ENCODE data around the gene EXOC6.

DNA sequence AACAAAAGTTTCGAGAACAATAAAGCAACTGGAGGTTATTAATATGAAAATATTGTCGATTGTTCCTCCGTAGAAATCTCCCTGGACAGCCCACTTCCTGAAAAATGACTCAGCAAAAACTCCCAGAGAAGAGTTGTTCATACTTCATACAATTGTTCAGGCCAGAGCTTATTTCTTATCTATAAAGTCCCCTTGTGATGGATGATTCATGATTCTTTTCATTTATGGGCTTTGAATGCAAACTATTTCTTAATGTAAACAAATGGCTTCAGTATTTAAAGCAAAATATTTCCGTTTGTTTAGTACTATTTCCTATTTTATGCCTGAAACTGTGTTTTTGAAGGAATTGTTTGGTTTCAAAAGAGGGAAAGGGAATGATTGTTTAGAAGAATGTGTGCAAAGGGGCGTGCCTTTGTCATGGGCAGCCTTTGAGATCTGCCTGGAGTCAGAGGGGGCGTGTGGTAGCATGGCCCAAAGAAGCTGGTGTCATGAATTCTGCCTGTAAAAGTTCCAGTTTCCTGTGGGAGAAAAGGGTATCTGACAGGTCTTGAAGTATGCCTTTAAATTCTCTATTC lies 26.2 kb upstream of the EXOC6 start:
- TF ChIP-seq, protein P1, sequence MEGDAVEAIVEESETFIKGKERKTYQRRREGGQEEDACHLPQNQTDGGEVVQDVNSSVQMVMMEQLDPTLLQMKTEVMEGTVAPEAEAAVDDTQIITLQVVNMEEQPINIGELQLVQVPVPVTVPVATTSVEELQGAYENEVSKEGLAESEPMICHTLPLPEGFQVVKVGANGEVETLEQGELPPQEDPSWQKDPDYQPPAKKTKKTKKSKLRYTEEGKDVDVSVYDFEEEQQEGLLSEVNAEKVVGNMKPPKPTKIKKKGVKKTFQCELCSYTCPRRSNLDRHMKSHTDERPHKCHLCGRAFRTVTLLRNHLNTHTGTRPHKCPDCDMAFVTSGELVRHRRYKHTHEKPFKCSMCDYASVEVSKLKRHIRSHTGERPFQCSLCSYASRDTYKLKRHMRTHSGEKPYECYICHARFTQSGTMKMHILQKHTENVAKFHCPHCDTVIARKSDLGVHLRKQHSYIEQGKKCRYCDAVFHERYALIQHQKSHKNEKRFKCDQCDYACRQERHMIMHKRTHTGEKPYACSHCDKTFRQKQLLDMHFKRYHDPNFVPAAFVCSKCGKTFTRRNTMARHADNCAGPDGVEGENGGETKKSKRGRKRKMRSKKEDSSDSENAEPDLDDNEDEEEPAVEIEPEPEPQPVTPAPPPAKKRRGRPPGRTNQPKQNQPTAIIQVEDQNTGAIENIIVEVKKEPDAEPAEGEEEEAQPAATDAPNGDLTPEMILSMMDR (conservative IDR thresholded peaks at IDR 0.05; ENCODE audit: low read length): no peak
- no peak for TF ChIP-seq EZH2phosphoT487 (IDR thresholded peaks at IDR 0.05; ENCODE audit: borderline replicate concordance)

Data from Loucy (cell line).